ENCODE data around the gene MTHFD1L.
A peak's percentile ranks its signal among the peaks of the same experiment; 100 is the strongest.

MTHFD1L gene

DNA sequence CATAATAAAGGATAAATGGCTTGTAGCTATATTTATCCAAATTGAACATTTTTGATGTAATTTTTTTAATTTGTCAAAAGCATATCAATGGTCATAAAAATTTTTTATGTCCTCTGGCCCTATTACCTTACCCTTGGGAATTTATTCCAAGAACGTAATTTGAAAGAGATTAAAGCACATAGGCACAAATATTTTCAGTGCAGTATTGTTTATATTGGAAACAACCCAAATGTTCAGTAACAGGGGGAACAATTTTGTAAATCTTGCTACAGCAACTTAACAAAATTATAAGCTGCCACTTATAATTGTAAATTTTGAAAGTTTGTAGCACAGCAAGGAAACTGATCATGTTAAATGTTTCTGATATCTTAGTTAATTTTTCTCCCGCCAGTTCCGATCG is 142.4 kb downstream of the MTHFD1L start:
- no peak for DNase-seq (ENCODE audit: extremely low read depth, low read depth)
- TF ChIP-seq, protein P1, sequence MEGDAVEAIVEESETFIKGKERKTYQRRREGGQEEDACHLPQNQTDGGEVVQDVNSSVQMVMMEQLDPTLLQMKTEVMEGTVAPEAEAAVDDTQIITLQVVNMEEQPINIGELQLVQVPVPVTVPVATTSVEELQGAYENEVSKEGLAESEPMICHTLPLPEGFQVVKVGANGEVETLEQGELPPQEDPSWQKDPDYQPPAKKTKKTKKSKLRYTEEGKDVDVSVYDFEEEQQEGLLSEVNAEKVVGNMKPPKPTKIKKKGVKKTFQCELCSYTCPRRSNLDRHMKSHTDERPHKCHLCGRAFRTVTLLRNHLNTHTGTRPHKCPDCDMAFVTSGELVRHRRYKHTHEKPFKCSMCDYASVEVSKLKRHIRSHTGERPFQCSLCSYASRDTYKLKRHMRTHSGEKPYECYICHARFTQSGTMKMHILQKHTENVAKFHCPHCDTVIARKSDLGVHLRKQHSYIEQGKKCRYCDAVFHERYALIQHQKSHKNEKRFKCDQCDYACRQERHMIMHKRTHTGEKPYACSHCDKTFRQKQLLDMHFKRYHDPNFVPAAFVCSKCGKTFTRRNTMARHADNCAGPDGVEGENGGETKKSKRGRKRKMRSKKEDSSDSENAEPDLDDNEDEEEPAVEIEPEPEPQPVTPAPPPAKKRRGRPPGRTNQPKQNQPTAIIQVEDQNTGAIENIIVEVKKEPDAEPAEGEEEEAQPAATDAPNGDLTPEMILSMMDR (IDR thresholded peaks at IDR 0.05; ENCODE audit: low read depth, low read length, missing control alignments) = no peak
- H3K4me3 ChIP-seq (replicated peaks; ENCODE audit: low read depth, low read length) = no peak overlapping the region

DNA sequence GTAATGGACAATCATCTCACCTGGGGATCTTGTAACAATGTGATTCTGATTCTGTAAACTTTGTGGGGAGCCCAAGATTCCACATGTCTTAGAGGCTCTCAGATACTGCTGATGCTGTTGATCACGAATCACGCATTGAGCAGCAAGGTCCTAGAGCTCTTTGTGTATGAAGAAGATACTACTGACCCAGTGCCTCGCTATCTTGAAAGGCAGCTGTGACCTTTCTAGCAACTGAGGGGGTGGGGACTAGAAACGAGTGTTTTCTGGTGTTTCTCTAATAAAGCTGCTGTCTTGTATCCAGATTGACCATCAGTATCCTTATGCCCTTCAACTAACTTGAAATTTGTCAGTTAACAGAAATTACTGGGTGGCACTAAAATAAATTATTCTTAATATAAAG is 142.9 kb downstream of the MTHFD1L start:
- no peak for DNase-seq (ENCODE audit: extremely low read depth, low read depth)
- no peak overlapping the region for H3K4me3 ChIP-seq (replicated peaks; ENCODE audit: low read depth, low read length)
- TF ChIP-seq, protein P1 (IDR thresholded peaks at IDR 0.05; ENCODE audit: low read depth, low read length, missing control alignments) = no peak

DNA sequence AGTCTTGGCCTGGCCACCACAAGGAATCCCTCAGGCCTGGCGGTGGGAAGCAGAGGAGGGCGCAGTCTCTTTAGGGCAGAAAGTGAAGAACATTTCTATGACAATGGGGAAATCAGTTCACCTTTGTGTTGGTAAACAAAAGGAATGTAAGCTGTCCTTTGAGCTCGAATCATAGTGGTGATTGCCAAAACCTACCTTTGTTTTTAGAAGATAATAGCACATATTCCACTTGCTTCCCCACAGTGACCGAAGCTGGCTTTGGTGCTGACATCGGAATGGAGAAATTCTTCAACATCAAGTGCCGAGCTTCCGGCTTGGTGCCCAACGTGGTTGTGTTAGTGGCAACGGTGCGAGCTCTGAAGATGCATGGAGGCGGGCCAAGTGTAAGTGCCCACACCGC is 144.1 kb downstream of the MTHFD1L start:
- no peak overlapping the region for H3K4me3 ChIP-seq (replicated peaks; ENCODE audit: low read depth, low read length)
- TF ChIP-seq, protein P1 (IDR thresholded peaks at IDR 0.05; ENCODE audit: low read depth, low read length, missing control alignments) = no peak
- DNase-seq (ENCODE audit: extremely low read depth, low read depth) = no peak

DNA sequence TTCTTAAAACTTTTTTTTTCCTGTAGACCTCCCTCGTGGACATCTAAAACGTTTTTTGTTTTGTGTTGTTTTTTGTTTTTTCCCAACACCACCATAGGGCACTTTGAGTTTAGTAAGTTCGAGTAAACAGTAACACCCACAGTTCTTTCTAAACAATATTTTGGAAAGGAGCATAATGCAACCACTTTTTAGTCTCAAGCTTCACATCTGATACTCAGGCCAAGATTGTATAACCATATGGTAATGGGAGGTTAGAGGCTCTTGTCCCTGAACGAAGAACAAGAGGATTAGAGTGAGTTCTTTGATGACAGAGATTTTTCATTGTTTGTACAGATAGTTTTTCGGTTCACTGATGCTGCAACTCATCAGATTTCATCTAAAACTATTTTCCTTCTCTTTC is 144.6 kb downstream of the MTHFD1L start:
- TF ChIP-seq, protein P1 (IDR thresholded peaks at IDR 0.05; ENCODE audit: low read depth, low read length, missing control alignments) = no peak
- H3K4me3 ChIP-seq (replicated peaks; ENCODE audit: low read depth, low read length) = no peak overlapping the region
- no peak for DNase-seq (ENCODE audit: extremely low read depth, low read depth)

DNA sequence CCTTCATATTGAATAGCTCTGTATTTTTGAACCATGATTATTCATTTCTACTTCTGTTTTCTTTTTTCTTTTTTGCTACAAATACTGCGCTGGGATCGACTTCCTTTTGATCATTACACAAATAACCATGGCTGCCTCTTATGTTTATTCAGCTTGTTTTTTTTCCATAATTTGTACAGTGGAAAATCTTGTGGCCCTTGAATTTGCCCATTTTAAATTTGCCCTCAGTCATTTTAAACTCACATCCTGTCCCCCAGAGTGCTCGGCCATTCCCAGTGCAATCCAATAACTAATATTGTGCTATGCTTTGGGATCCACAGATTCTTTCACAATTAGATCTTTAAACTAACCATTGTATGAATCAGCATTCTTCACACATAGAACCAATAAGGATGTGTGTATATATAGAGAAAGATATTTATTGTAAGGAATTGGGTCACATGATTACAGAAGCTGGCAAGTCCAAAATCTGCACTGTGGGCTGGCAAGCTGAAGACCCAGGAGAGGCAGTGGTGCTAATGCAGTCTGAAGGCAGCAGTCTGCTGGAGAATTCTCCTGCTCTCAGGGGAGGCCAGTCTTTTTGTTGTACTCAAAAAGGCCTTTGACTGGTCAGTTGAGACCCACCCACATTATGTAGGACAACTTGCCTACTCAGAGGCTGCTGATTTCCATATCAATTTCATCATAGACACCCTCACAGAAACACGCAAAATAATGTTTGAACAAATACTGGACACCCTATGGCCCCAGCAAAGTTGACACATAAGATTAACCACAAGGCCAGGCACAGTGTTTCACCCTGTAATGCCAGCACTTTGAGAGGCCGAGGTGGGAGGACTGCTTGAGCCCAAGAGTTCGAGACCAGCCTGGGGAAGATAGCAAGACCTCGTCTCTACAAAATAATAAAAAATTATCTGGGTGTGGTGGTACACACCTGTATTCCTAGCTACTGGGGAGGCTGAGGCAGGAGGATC is 147.1 kb downstream of the MTHFD1L start:
- TF ChIP-seq, protein P1 (IDR thresholded peaks at IDR 0.05; ENCODE audit: low read depth, low read length, missing control alignments) = no peak
- H3K4me3 ChIP-seq (replicated peaks; ENCODE audit: low read depth, low read length) = no peak overlapping the region

DNA sequence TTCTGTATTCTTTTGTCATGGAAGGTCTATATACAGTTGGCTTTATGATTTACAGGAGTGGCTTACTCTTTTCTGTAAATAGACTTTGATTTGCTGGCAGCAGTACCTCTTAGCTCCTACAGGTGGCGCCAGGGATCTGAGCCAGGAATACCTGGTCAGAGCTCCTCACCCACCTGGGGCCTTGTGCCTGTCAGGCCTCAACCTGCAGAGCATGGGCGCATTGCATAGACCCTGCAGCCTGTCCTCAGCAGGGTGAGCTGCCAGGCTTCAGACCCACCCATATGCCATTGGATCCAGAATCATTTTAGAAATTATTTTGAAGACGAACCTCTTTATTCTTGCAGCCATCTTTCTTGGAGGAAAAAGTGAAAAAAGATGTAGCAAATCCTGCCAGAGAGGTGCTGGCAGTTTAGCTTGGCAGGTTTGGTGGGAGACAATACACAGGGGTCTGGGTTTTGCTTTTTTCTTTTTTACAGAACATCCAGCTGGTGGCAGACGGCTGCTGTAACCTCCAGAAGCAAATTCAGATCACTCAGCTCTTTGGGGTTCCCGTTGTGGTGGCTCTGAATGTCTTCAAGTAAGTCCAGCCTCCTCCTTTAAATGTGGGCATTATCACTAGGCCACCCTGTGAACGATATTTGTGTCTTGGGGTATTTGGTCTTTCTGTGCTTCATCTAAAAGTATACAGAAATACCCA is 149.1 kb downstream of the MTHFD1L start:
- H3K4me3 ChIP-seq (replicated peaks; ENCODE audit: low read depth, low read length) = no peak overlapping the region
- TF ChIP-seq, protein P1 (IDR thresholded peaks at IDR 0.05; ENCODE audit: low read depth, low read length, missing control alignments) = peak; percentile 93
- DNase-seq (ENCODE audit: extremely low read depth, low read depth) = no peak

More for the DNA sequence above, 147.1 kb downstream of the MTHFD1L start:
- DNase-seq (ENCODE audit: extremely low read depth, low read depth) = no peak
